ENCODE measurements around the gene SATB2. TPM values are rescaled to one million over a fixed set of nuclear protein-coding genes. Genes with fewer than 3 reads are reported as not detected.

Gene SATB2
- total and polyA plus RNA-seq, 8 donors = 0.50 to 184 (median 1.4) TPM

GRCh38 chr2:199465390-199465789, 7.7 kb upstream of the SATB2 start:
- Histone ChIP-seq H3K36me3 (no peaks in the 10 kb centered on the region), H3K4me1 (peaks cover 30 to 55% (median 46%) of the 10 kb centered on the region in 4 donors), H3K27ac (no peak overlapping the region), H3K9me3 (peaks cover 0 to 21% (median 5%) of the 10 kb centered on the region in 4 donors), H3K4me3 (no peak overlapping the region), H3K27me3 (peaks cover 62 to 100% (median 100%) of the 10 kb centered on the region in 3 donors)
- intact Hi-C loops (cut with DNase I; ENCODE audit: low total_unique reads) = no loop called here
- WGBS, 5 donors = 14 to 21% (median 17%) methylated on average over 5 of the region's 5 CpGs
- no peak for DNase-seq
- TF ChIP-seq CTCF (IDR thresholded peaks at IDR 0.05) (no peak), POLR2A (IDR thresholded peaks at IDR 0.05) (no peak), EP300 (IDR thresholded peaks at IDR 0.05) (no peak), POLR2AphosphoS5 (IDR thresholded peaks at IDR 0.05) (no peak)

GRCh38 chr2:199464606-199465352, 7.0 kb upstream of the SATB2 start:
- no peak overlapping the region for H3K27ac ChIP-seq
- peak overlapping the region in 1 of 4 donors; percentile 60 for H3K4me3 ChIP-seq
- H3K27me3 ChIP-seq = peaks cover 62 to 100% (median 100%) of the 10 kb centered on the region in 3 donors
- no peak for TF ChIP-seq POLR2A (IDR thresholded peaks at IDR 0.05)
- TF ChIP-seq POLR2AphosphoS5 (IDR thresholded peaks at IDR 0.05) = no peak
- TF ChIP-seq EP300 (IDR thresholded peaks at IDR 0.05) = no peak
- TF ChIP-seq CTCF (IDR thresholded peaks at IDR 0.05) = no peak
- H3K36me3 ChIP-seq = no peaks in the 10 kb centered on the region
- WGBS, 5 donors = 6 to 16% (median 9%) methylated on average over 42 to 46 of the region's 46 CpGs
- peaks cover 0 to 21% (median 5%) of the 10 kb centered on the region in 4 donors for H3K9me3 ChIP-seq
- H3K4me1 ChIP-seq = peaks cover 35 to 55% (median 46%) of the 10 kb centered on the region in 4 donors
- intact Hi-C loops (cut with DNase I; ENCODE audit: low total_unique reads) = no loop called here
- DNase-seq = peak in 1 of 2 donors; percentile 10

GRCh38 chr2:199463708-199464605, 6.2 kb upstream of the SATB2 start:
- H3K4me1 ChIP-seq = peaks cover 28 to 49% (median 44%) of the 10 kb centered on the region in 4 donors
- peak overlapping the region; percentile 35 to 60 (median 44) for H3K4me3 ChIP-seq
- H3K36me3 ChIP-seq = no peaks in the 10 kb centered on the region
- WGBS, 5 donors = 5 to 15% (median 9%) methylated on average over 29 to 64 of the region's 64 CpGs
- peak in 1 of 2 donors; percentile 26 for DNase-seq
- peak in 1 of 7 experiments; percentile 2 for TF ChIP-seq CTCF (IDR thresholded peaks at IDR 0.05)
- no peak for TF ChIP-seq EP300 (IDR thresholded peaks at IDR 0.05)
- peaks cover 61 to 94% (median 93%) of the 10 kb centered on the region in 3 donors for H3K27me3 ChIP-seq
- peaks cover 0 to 21% (median 5%) of the 10 kb centered on the region in 4 donors for H3K9me3 ChIP-seq
- intact Hi-C loops (cut with DNase I; ENCODE audit: low total_unique reads) = no loop called here
- no peak overlapping the region for H3K27ac ChIP-seq

- intact Hi-C loops (cut with DNase I; ENCODE audit: low total_unique reads) = no loop called here
- Histone ChIP-seq H3K36me3 (no peaks in the 10 kb centered on the region), H3K27me3 (peaks cover 55 to 94% (median 88%) of the 10 kb centered on the region in 3 donors), H3K9me3 (peaks cover 0 to 21% (median 5%) of the 10 kb centered on the region in 4 donors), H3K27ac (no peak overlapping the region), H3K4me1 (peaks cover 27 to 52% (median 45%) of the 10 kb centered on the region in 4 donors), H3K4me3 (peak overlapping the region; percentile 35 to 60 (median 44))
- TF ChIP-seq EP300 (IDR thresholded peaks at IDR 0.05) (no peak), POLR2A (IDR thresholded peaks at IDR 0.05) (no peak), CTCF (IDR thresholded peaks at IDR 0.05) (peak in 5 of 7 experiments; percentile 23 to 67 (median 51)), POLR2AphosphoS5 (IDR thresholded peaks at IDR 0.05) (no peak)
- 1 to 2% (median 2%) methylated on average over 34 to 63 of the region's 63 CpGs for WGBS, 5 donors
- peak; percentile 71 to 84 for DNase-seq
Observed at GRCh38 chr2:199462956-199463692, 5.4 kb upstream of the SATB2 start.

All from stomach (tissue), 9 donors.